Trophoblast cell (in vitro differentiated cells and primary cell): ENCODE measurements around the gene SMG5. TPM values are rescaled to one million over a fixed set of nuclear protein-coding genes. Genes with fewer than 3 reads are reported as not detected.
A peak's percentile ranks its signal among the peaks of the same experiment; 100 is the strongest.
"Not testable (repeated sequence)": the region's sequence is repeated elsewhere in the genome, so short reads cannot be mapped to it uniquely, and the experiment has no call there.

Source experiments
- DNase-seq, 2 donors: peaks; one replicate each; pipeline ENCODE4 v3.0.0-alpha.2; 2016
- H2AFZ ChIP-seq: 2 replicates; pipeline ENCODE4 v1.6.1; 2013; ENCODE audit warnings: low read length, moderate library complexity, mild to moderate bottlenecking; ENCODE audit not compliant: insufficient read depth, poor library complexity
- H2AK5ac ChIP-seq: 2 replicates; pipeline ENCODE4 v1.6.1; 2013; ENCODE audit warnings: mild to moderate bottlenecking, low read length
- H2BK120ac ChIP-seq: 2 replicates; pipeline ENCODE4 v1.6.1; 2013; ENCODE audit warnings: low read length, mild to moderate bottlenecking, moderate library complexity; ENCODE audit not compliant: insufficient read depth, poor library complexity
- H2BK12ac ChIP-seq: 2 replicates; pipeline ENCODE4 v1.6.1; 2013; ENCODE audit warnings: mild to moderate bottlenecking, low read length, moderate library complexity
- H2BK5ac ChIP-seq: 2 replicates; pipeline ENCODE4 v1.6.1; 2013; ENCODE audit warnings: low read length, low read depth, moderate library complexity, mild to moderate bottlenecking; ENCODE audit not compliant: poor library complexity
- H3K14ac ChIP-seq: 2 replicates; pipeline ENCODE4 v1.6.1; 2013; ENCODE audit warnings: mild to moderate bottlenecking, low read length
- H3K18ac ChIP-seq: 2 replicates; pipeline ENCODE4 v1.6.1; 2013; ENCODE audit warnings: mild to moderate bottlenecking, low read length
- H3K23ac ChIP-seq: 2 replicates; pipeline ENCODE4 v1.6.1; 2013; ENCODE audit warnings: low read length
- H3K27ac ChIP-seq: 2 replicates; pipeline ENCODE4 v1.5.1; 2013; ENCODE audit warnings: low read depth, mild to moderate bottlenecking, inconsistent platforms, low read length, moderate library complexity
- H3K27me3 ChIP-seq: 2 replicates; pipeline ENCODE4 v1.6.1; 2013; ENCODE audit warnings: inconsistent platforms, mild to moderate bottlenecking, low read length, moderate library complexity; ENCODE audit not compliant: insufficient read depth
- H3K36me3 ChIP-seq, 2 experiments: 1 replicate in 1 of 2; 2 replicates in 1 of 2; pipeline ENCODE4 v1.6.1; 2013; ENCODE audit warnings: low read length in 2 of 2, mild to moderate bottlenecking in 2 of 2, moderate library complexity in 1 of 2; ENCODE audit not compliant: insufficient read depth in 2 of 2, control insufficient read depth in 1 of 2
- H3K4ac ChIP-seq: 2 replicates; pipeline ENCODE4 v1.6.1; 2013; ENCODE audit warnings: low read depth, mild to moderate bottlenecking, low read length, moderate library complexity
- H3K4me1 ChIP-seq, 2 experiments: 1 replicate in 1 of 2; 2 replicates in 1 of 2; pipeline ENCODE4 v1.6.1; 2013; ENCODE audit warnings: low read length in 2 of 2, mild to moderate bottlenecking in 2 of 2, moderate library complexity in 1 of 2; ENCODE audit not compliant: insufficient read depth in 2 of 2, control insufficient read depth in 1 of 2
- H3K4me2 ChIP-seq: 2 replicates; pipeline ENCODE4 v1.6.1; 2013; ENCODE audit warnings: inconsistent platforms, mild to moderate bottlenecking, low read length, moderate library complexity
- H3K4me3 ChIP-seq: 2 replicates; pipeline ENCODE4 v1.5.1; 2013; ENCODE audit warnings: mild to moderate bottlenecking, low read depth, low read length, inconsistent platforms
- H3K79me1 ChIP-seq: one replicate; pipeline ENCODE4 v1.6.1; 2013; ENCODE audit warnings: low read length
- H3K79me2 ChIP-seq: 2 replicates; pipeline ENCODE4 v1.6.1; 2013; ENCODE audit warnings: low read length, mild to moderate bottlenecking; ENCODE audit not compliant: control insufficient read depth, insufficient read depth, poor library complexity
- H3K9ac ChIP-seq: 2 replicates; pipeline ENCODE4 v1.6.1; 2013; ENCODE audit warnings: mild to moderate bottlenecking, low read length
- H3K9me3 ChIP-seq: 2 replicates; pipeline ENCODE4 v1.6.1; 2013; ENCODE audit warnings: low read depth, mild to moderate bottlenecking, control low read depth, inconsistent platforms, low read length; ENCODE audit not compliant: insufficient read depth
- H4K12ac ChIP-seq: 2 replicates; pipeline ENCODE4 v1.6.1; 2013; ENCODE audit warnings: low read depth, mild to moderate bottlenecking, low read length, moderate library complexity
- H4K8ac ChIP-seq: 2 replicates; pipeline ENCODE4 v1.6.1; 2013; ENCODE audit warnings: low read depth, mild to moderate bottlenecking, low read length, moderate library complexity
- H4K91ac ChIP-seq: one replicate; pipeline ENCODE4 v1.6.1; 2013; ENCODE audit warnings: low read depth, mild to moderate bottlenecking, low read length, moderate library complexity
- WGBS: extraction: QIAGEN DNeasy Blood & Tissue Kit; methylation state at CpG from one replicate; pipeline ENCODE4 v1.1.7; 2013; ENCODE audit warnings: missing lambda C conversion rate; ENCODE audit not compliant: insufficient read length, insufficient coverage; ENCODE audit errors: extremely low coverage; 5-methylcytosine and 5-hydroxymethylcytosine counted together
- polyA plus RNA-seq: library from polyadenylated mRNA; stranded (reverse); fragments of 200-250 nt; gene quantifications from 2 replicates; pipeline ENCODE4 v1.2.3, GENCODE V29; 2013

SMG5 gene
- polyA plus RNA-seq: 44.5 and 46.5 TPM in 2 replicates

GRCh38 chr1:156282479-156283222 lies at the start of gene SMG5:
TSS of gene SMG5 (minus strand) at chr1:156282825. CDS start at chr1:156282680, 145 bp downstream.
- Histone ChIP-seq H3K27ac (peak within 1 kb of the TSS; percentile 69), H2BK12ac (peak within 1 kb of the TSS; percentile 34), H3K23ac (no peak within 1 kb of the TSS), H3K9me3 (no peaks in the 10 kb centered on the region), H3K9ac (peak within 1 kb of the TSS; percentile 92), H2BK5ac (peak within 1 kb of the TSS; percentile 97), H4K12ac (peak within 1 kb of the TSS; percentile 99), H3K79me1 (peaks cover 5% of the 10 kb centered on the region), H3K4ac (peak within 1 kb of the TSS; percentile 85), H2AK5ac (peak within 1 kb of the TSS; percentile 97), H3K4me3 (peak within 1 kb of the TSS; percentile 94), H3K27me3 (no peaks in the 10 kb centered on the region), H3K4me1 (peaks cover 20 to 21% of the 10 kb centered on the region in 2 experiments), H3K79me2 (peaks cover 20% of the 10 kb centered on the region), H4K91ac (peak within 1 kb of the TSS; percentile 99), H3K18ac (peak within 1 kb of the TSS; percentile 99), H2BK120ac (peak within 1 kb of the TSS; percentile 99), H3K36me3 (peaks cover 16 to 21% of the 10 kb centered on the region in 2 experiments), H2AFZ (peak within 1 kb of the TSS; percentile 93), H3K4me2 (peak within 1 kb of the TSS; percentile 86), H4K8ac (peak within 1 kb of the TSS; percentile 99), H3K14ac (peak within 1 kb of the TSS; percentile 99)
- peak; percentile 98 to 100 for DNase-seq
- WGBS: no CpG with 5 or more reads among the region's 50 CpGs

GRCh38 chr1:156323179-156323578 lies 40.6 kb upstream of the SMG5 start:
- H3K9ac ChIP-seq, H3K9me3 ChIP-seq, H3K18ac ChIP-seq, H3K23ac ChIP-seq, H3K14ac ChIP-seq, H3K79me2 ChIP-seq, H2BK5ac ChIP-seq, H2BK120ac ChIP-seq, H3K4me1 ChIP-seq, H3K4ac ChIP-seq, H3K27ac ChIP-seq, H4K12ac ChIP-seq, H2AFZ ChIP-seq, H4K91ac ChIP-seq, H3K79me1 ChIP-seq, H4K8ac ChIP-seq, H3K4me2 ChIP-seq, H2BK12ac ChIP-seq, DNase-seq, H2AK5ac ChIP-seq, H3K4me3 ChIP-seq, H3K27me3 ChIP-seq: not testable (repeated sequence)
- no CpG with 5 or more reads among the region's 9 CpGs for WGBS
- H3K36me3 ChIP-seq: peaks cover 57% of the 10 kb centered on the region in 2 experiments

GRCh38 chr1:156320560-156320959 lies 37.9 kb upstream of the SMG5 start:
- Histone ChIP-seq H2AK5ac (no peak overlapping the region), H3K4me3 (no peak overlapping the region)

GRCh38 chr1:156319664-156320063 lies 37.0 kb upstream of the SMG5 start:
- Histone ChIP-seq H2AK5ac (no peak overlapping the region), H3K27me3 (no peaks in the 10 kb centered on the region), H3K18ac (no peak overlapping the region), H2BK12ac (no peak overlapping the region), H4K91ac (no peak overlapping the region), H2BK120ac (no peak overlapping the region), H3K79me2 (no peaks in the 10 kb centered on the region), H2AFZ (no peak overlapping the region), H3K4ac (no peak overlapping the region), H4K12ac (no peak overlapping the region), H3K4me2 (no peak overlapping the region), H3K27ac (no peak overlapping the region), H4K8ac (no peak overlapping the region), H3K4me1 (no peaks in the 10 kb centered on the region), H3K36me3 (peaks cover 50 to 68% of the 10 kb centered on the region in 2 experiments), H3K9ac (no peak overlapping the region), H3K14ac (no peak overlapping the region), H3K23ac (no peak overlapping the region), H3K79me1 (no peaks in the 10 kb centered on the region), H2BK5ac (no peak overlapping the region), H3K9me3 (no peaks in the 10 kb centered on the region), H3K4me3 (no peak overlapping the region)
- no CpG with 5 or more reads among the region's 1 CpG for WGBS
- peak in 1 of 2 donors; percentile 65 for DNase-seq

More at GRCh38 chr1:156320560-156320959, 37.9 kb upstream of the SMG5 start:
- Histone ChIP-seq H2BK5ac (no peak overlapping the region), H2BK120ac (no peak overlapping the region), H3K23ac (no peak overlapping the region), H3K9ac (no peak overlapping the region), H3K4ac (no peak overlapping the region), H4K12ac (no peak overlapping the region), H3K4me2 (no peak overlapping the region), H3K18ac (no peak overlapping the region), H3K9me3 (no peaks in the 10 kb centered on the region), H3K14ac (no peak overlapping the region), H3K79me1 (no peaks in the 10 kb centered on the region), H2BK12ac (no peak overlapping the region), H4K8ac (no peak overlapping the region), H3K36me3 (peaks cover 55 to 72% of the 10 kb centered on the region in 2 experiments), H3K4me1 (no peaks in the 10 kb centered on the region), H3K27ac (no peak overlapping the region), H4K91ac (no peak overlapping the region), H2AFZ (no peak overlapping the region), H3K27me3 (no peaks in the 10 kb centered on the region), H3K79me2 (no peaks in the 10 kb centered on the region)
- WGBS: no CpG with 5 or more reads among the region's 3 CpGs
- peak; percentile 7 to 38 for DNase-seq
